KBM-7 (cell line): ENCODE results near the gene PLEKHA8.

Experiments used
- DNase-seq: peaks from one replicate; pipeline ENCODE4 v3.0.0-alpha.2; 2015
- in situ Hi-C: fragments of 300-500 bp; cut with MboI; formaldehyde crosslinking; loops from 2 replicates; pipeline ENCODE4 v1.14.3; 2020; ENCODE audit warnings: low sequenced_read_pairs, low pct_unique_long_range_greater_than_20kb, mixed read lengths

The PLEKHA8 gene

GRCh38 chr7:30175180-30175579, 147.0 kb downstream of the PLEKHA8 start:
- no peak for DNase-seq

GRCh38 chr7:30175636-30176147, 147.5 kb downstream of the PLEKHA8 start:
- in situ Hi-C loops: no loop called here
- DNase-seq: no peak

More at GRCh38 chr7:30175180-30175579, 147.0 kb downstream of the PLEKHA8 start:
- in situ Hi-C loops: no loop called here

GRCh38 chr7:30176463-30177109, 148.4 kb downstream of the PLEKHA8 start:
- no peak for DNase-seq
- in situ Hi-C loops: no loop called here

- in situ Hi-C loops: no loop called here
- no peak for DNase-seq
Measured at GRCh38 chr7:30177186-30177585, 149.0 kb downstream of the PLEKHA8 start.

- in situ Hi-C loops: no loop called here
- DNase-seq: no peak
Measured at GRCh38 chr7:30177965-30178364, 149.8 kb downstream of the PLEKHA8 start.

GRCh38 chr7:30178748-30179436, 150.7 kb downstream of the PLEKHA8 start:
- in situ Hi-C loops: no loop called here
- DNase-seq: no peak
